HCT116 (cell line): Measurements from ENCODE around the gene PDXK. TPM values are rescaled to one million over a fixed set of nuclear protein-coding genes. Genes with fewer than 3 reads are reported as not detected.

Source experiments
- ATAC-seq: fragments of 200-7000 bp; cut with Tn5 transposase; 2 replicates; pipeline ENCODE4 v1.9.1; 2020; ENCODE audit warnings: mild to moderate bottlenecking, moderate library complexity
- BruUV-seq: library from RNA; stranded (reverse); fragments of 400-500 nt; replicated peaks from 2 replicates; lab custom pipeline; 2021; lab: Mats Ljungman, UMichigan
- CTCF ChIA-PET: fragments of 300-600 bp; sonication (Branson Sonifier 250); formaldehyde crosslinking; loops from one replicate; lab custom pipeline; 2021; ENCODE audit warnings: antibody characterized with exemption; lab: Charles Lee
- POLR2A ChIA-PET: fragments of 300-600, 350-600 bp; sonication (Branson Sonifier 250); formaldehyde crosslinking; loops from one replicate; lab custom pipeline; 2021; ENCODE audit warnings: antibody characterized with exemption; lab: Charles Lee
- RAD21 ChIA-PET, 2 experiments: fragments of 300-600 bp; sonication (Branson Sonifier 250); formaldehyde crosslinking; loops; one replicate each; lab custom pipeline; 2023; ENCODE audit warnings: low total read pairs in 2 of 2; ENCODE audit not compliant: uncharacterized antibody in 2 of 2, unreplicated experiment in 2 of 2, low non-redundant PET in 1 of 2; lab: Charles Lee
- DNase-seq: peaks from one replicate; pipeline ENCODE4 v3.0.0-alpha.2; 2010; ENCODE audit warnings: low read depth, low spot score
- H2AFZ ChIP-seq: fragments of 200-600 bp; shearing (Covaris generic), sonication (generic); 2 replicates; pipeline ENCODE4 v1.6.1; 2017; ENCODE audit warnings: low read depth, mixed run types, mixed read lengths, antibody characterized with exemption, low read length; ENCODE audit not compliant: poor library complexity, severe bottlenecking
- H3K27ac ChIP-seq: 2 replicates; pipeline ENCODE4 v1.5.1; 2012; ENCODE audit warnings: low read depth, low read length
- H3K27me3 ChIP-seq: fragments of 200-600 bp; sonication (generic); 2 replicates; pipeline ENCODE4 v1.6.1; 2016; ENCODE audit warnings: mixed run types, low read length, mixed read lengths; ENCODE audit not compliant: insufficient read depth
- H3K36me3 ChIP-seq, 2 experiments: fragments of 200-500 bp in 1 of 2; fragments of 200-600 bp in 1 of 2; sonication (Bioruptor generic) in 1 of 2; sonication (generic) in 1 of 2; 2 replicates each; pipeline versions ENCODE4 v1.5.1 to v1.6.1; 2014 to 2016; ENCODE audit warnings: low read length in 2 of 2, inconsistent platforms in 1 of 2, mixed read lengths in 1 of 2, mixed run types in 1 of 2; ENCODE audit not compliant: insufficient read depth in 2 of 2, control insufficient read depth in 1 of 2
- H3K4me1 ChIP-seq, 2 experiments: fragments of 200-600 bp in 1 of 2; sonication (generic) in 1 of 2; 2 replicates each; pipeline versions ENCODE4 v1.5.1 to v1.6.1; 2012 to 2017; ENCODE audit warnings: low read length in 2 of 2, inconsistent platforms in 1 of 2, mild to moderate bottlenecking in 1 of 2, mixed read lengths in 1 of 2, mixed run types in 1 of 2, moderate library complexity in 1 of 2; ENCODE audit not compliant: insufficient read depth in 2 of 2, control insufficient read depth in 1 of 2
- H3K4me2 ChIP-seq: fragments of 200-600 bp; sonication (generic); 2 replicates; pipeline ENCODE4 v1.6.1; 2017; ENCODE audit warnings: mixed run types, low read length, mixed read lengths
- H3K4me3 ChIP-seq, 2 experiments: fragments of 200-600 bp in 1 of 2; sonication (generic) in 1 of 2; replicated peaks in 1 of 2; 2 replicates each; pipeline ENCODE4 v1.5.1; 2011 to 2016; ENCODE audit warnings: low read length in 2 of 2, control low read depth in 1 of 2, low read depth in 1 of 2, mild to moderate bottlenecking in 1 of 2, mixed read lengths in 1 of 2, mixed run types in 1 of 2
- H3K79me2 ChIP-seq: fragments of 200-600 bp; sonication (generic); 2 replicates; pipeline ENCODE4 v1.6.1; 2017; ENCODE audit warnings: mild to moderate bottlenecking, mixed run types, low read length, moderate library complexity, mixed read lengths; ENCODE audit not compliant: insufficient read depth
- H3K9ac ChIP-seq: fragments of 200-600 bp; sonication (generic); 2 replicates; pipeline ENCODE4 v1.6.1; 2016; ENCODE audit warnings: low read length, mixed read lengths
- H3K9me2 ChIP-seq: fragments of 200-600 bp; sonication (generic), shearing (Covaris generic); 2 replicates; pipeline ENCODE4 v1.6.1; 2017; ENCODE audit warnings: mixed run types, mild to moderate bottlenecking, moderate library complexity; ENCODE audit not compliant: insufficient read depth
- H3K9me3 ChIP-seq, 2 experiments: fragments of 200-500 bp in 1 of 2; fragments of 200-600 bp in 1 of 2; sonication (Bioruptor generic) in 1 of 2; sonication (generic) in 1 of 2; 2 replicates each; pipeline ENCODE4 v1.6.1; 2014 to 2017; ENCODE audit warnings: low read length in 2 of 2, mixed read lengths in 2 of 2, inconsistent platforms in 1 of 2, low read depth in 1 of 2, mild to moderate bottlenecking in 1 of 2, mixed run types in 1 of 2, moderate library complexity in 1 of 2; ENCODE audit not compliant: control insufficient read depth in 1 of 2, insufficient read depth in 1 of 2
- H4K20me1 ChIP-seq: fragments of 200-600 bp; sonication (generic), shearing (Covaris generic); 2 replicates; pipeline ENCODE4 v1.6.1; 2017; ENCODE audit warnings: mixed run types, mild to moderate bottlenecking, moderate library complexity; ENCODE audit not compliant: insufficient read depth
- ATF3 ChIP-seq: IDR thresholded peaks from 2 replicates; pipeline ENCODE4 v1.6.1; 2012
- CEBPB ChIP-seq: IDR thresholded peaks from 2 replicates; pipeline ENCODE4 v1.6.1; 2012; ENCODE audit warnings: low read depth
- CTCF ChIP-seq, 3 experiments: fragments of 200-600 bp in 1 of 3; sonication (generic) in 1 of 3; IDR thresholded peaks in 2 of 3; conservative IDR thresholded peaks in 1 of 3; 2 replicates each; pipeline ENCODE4 v1.5.1; 2012 to 2017; ENCODE audit warnings: low read depth in 2 of 3, low read length in 2 of 3, antibody characterized with exemption in 1 of 3, borderline replicate concordance in 1 of 3, control low read depth in 1 of 3, mild to moderate bottlenecking in 1 of 3, mixed read lengths in 1 of 3, mixed run types in 1 of 3, moderate library complexity in 1 of 3; ENCODE audit not compliant: insufficient read depth in 1 of 3
- EGR1 ChIP-seq: IDR thresholded peaks from 2 replicates; pipeline ENCODE4 v1.6.1; 2012; ENCODE audit warnings: low read depth
- EZH2 ChIP-seq: fragments of 200-600 bp; sonication (generic); IDR thresholded peaks from 2 replicates; pipeline ENCODE4 v1.6.1; 2017; ENCODE audit warnings: antibody characterized with exemption, mixed run types
- MAX ChIP-seq: IDR thresholded peaks from 2 replicates; pipeline ENCODE4 v1.6.1; 2012
- POLR2A ChIP-seq: IDR thresholded peaks from 2 replicates; pipeline ENCODE4 v1.7.0; 2011; ENCODE audit warnings: borderline replicate concordance; ENCODE audit not compliant: insufficient read depth, insufficient read length; ENCODE audit errors: extremely low read depth
- SP1 ChIP-seq: IDR thresholded peaks from 2 replicates; pipeline ENCODE4 v1.6.1; 2012; ENCODE audit warnings: low read depth
- YY1 ChIP-seq: IDR thresholded peaks from 2 replicates; pipeline ENCODE4 v1.6.1; 2011; ENCODE audit warnings: low read length, low read depth, moderate library complexity, mild to moderate bottlenecking; ENCODE audit not compliant: insufficient replicate concordance; ENCODE audit errors: extremely low read depth
- ZBTB33 ChIP-seq: IDR thresholded peaks from 2 replicates; pipeline ENCODE4 v1.6.1; 2011; ENCODE audit warnings: mild to moderate bottlenecking, low read length, moderate library complexity; ENCODE audit not compliant: insufficient replicate concordance; ENCODE audit errors: extremely low read depth
- ZFX ChIP-seq: fragments of 450-650 bp; IDR thresholded peaks from 2 replicates; pipeline ENCODE4 v1.6.1; 2017
- ZNF274 ChIP-seq: fragments of 200-500 bp; sonication (Bioruptor generic); IDR thresholded peaks from 2 replicates; pipeline ENCODE4 v1.6.1; 2014; ENCODE audit warnings: mild to moderate bottlenecking, low read depth, low read length, inconsistent platforms
- intact Hi-C: fragments of 100-400 bp; cut with micrococcal nuclease; formaldehyde crosslinking; loops from 2 replicates; pipeline ENCODE4 v1.10.0; 2022
- total RNA-seq: library from RNA; stranded (reverse); gene quantifications from one replicate; pipeline ENCODE4 v1.2.1, GENCODE V29; 2021; ENCODE audit not compliant: unreplicated experiment

The PDXK gene
- total RNA-seq, 1 experiment from 2014 or later, result 127 TPM

- CTCF ChIA-PET, result no interaction called here
- RAD21 ChIA-PET, result no interaction called here
- H3K4me3 ChIP-seq, result no peak overlapping the region
- intact Hi-C loops, result no loop called here
- no peak overlapping the region for H3K9ac ChIP-seq
- no peak overlapping the region for H3K27ac ChIP-seq
- H3K4me1 ChIP-seq, result no peaks in the 10 kb centered on the region
- no peak for TF ChIP-seq CTCF (IDR thresholded peaks at IDR 0.05 in 2 of 3, conservative IDR thresholded peaks at IDR 0.05 in 1 of 3; ENCODE audit: borderline replicate concordance in 1 of 3, insufficient read depth in 1 of 3, low read depth in 2 of 3, low read length in 2 of 3)
- no peak for TF ChIP-seq SP1
- no peak for TF ChIP-seq CEBPB
- TF ChIP-seq ZFX, result no peak
- no peak for TF ChIP-seq ATF3
- no peak for TF ChIP-seq EZH2
- TF ChIP-seq YY1, result no peak
- no peak for TF ChIP-seq MAX
- no peak for TF ChIP-seq ZBTB33
- TF ChIP-seq ZNF274, result no peak
- no peak for TF ChIP-seq POLR2A
- TF ChIP-seq EGR1, result no peak
- BruUV-seq, result TSS peak; percentile 54
- POLR2A ChIA-PET, result no interaction called here
- H3K36me3 ChIP-seq, result peaks cover 54 to 76% of the 10 kb centered on the region in 2 experiments; a peak in 3 of 4 replicates
- H2AFZ ChIP-seq, result no peak overlapping the region
- H3K79me2 ChIP-seq, result 0 out of 2 replicates have a peak, but pooled peaks cover 4% of the 10 kb centered on the region
- no peak for DNase-seq
- ATAC-seq, result no peak
- no peak overlapping the region for H3K4me2 ChIP-seq
- no peaks in the 10 kb centered on the region for H3K27me3 ChIP-seq
- H4K20me1 ChIP-seq, result no peaks in the 10 kb centered on the region
- no peaks in the 10 kb centered on the region for H3K9me2 ChIP-seq
- no peaks in the 10 kb centered on the region for H3K9me3 ChIP-seq
These were observed 31.1 kb upstream of the PDXK start for GRCh38 chr21:43687566-43688399.
